Left lung (tissue), 10 donors: Measurements from ENCODE around the gene ABCG1. TPM values are rescaled to one million over a fixed set of nuclear protein-coding genes. Genes with fewer than 3 reads are reported as not detected.

ENCODE experiments used
- ATAC-seq: fragments of 200-7000 bp; cut with Tn5 transposase; one replicate; pipeline ENCODE4 v1.9.1; 2020; ENCODE audit warnings: moderate library complexity
- DNase-seq, 4 donors: peaks; one replicate each; pipeline ENCODE4 v3.0.0-alpha.2; 2013 to 2020
- H3K27ac ChIP-seq, 2 donors: fragments of 200-600 bp; sonication (generic) in 1 of 2; one replicate each; pipeline versions ENCODE4 v1.5.0 to v1.8.0; 2020 to 2021
- H3K27me3 ChIP-seq, 2 donors: fragments of 200-600 bp; sonication (generic) in 1 of 2; one replicate each; pipeline versions ENCODE4 v1.5.0 to v1.8.0; 2020 to 2021
- H3K36me3 ChIP-seq, 2 donors: fragments of 200-600 bp; sonication (generic) in 1 of 2; one replicate each; pipeline versions ENCODE4 v1.5.0 to v1.8.0; 2020 to 2021
- H3K4me1 ChIP-seq, 2 donors: fragments of 200-600 bp; one replicate each; pipeline ENCODE4 v1.8.0; 2021
- H3K4me3 ChIP-seq, 2 donors: fragments of 200-600 bp; sonication (generic) in 1 of 2; one replicate each; pipeline versions ENCODE4 v1.5.0 to v1.8.0; 2020 to 2021; ENCODE audit warnings: mild to moderate bottlenecking in 1 of 2
- H3K9me3 ChIP-seq, 2 donors: fragments of 200-600 bp; sonication (generic) in 1 of 2; one replicate each; pipeline versions ENCODE4 v1.5.0 to v1.8.0; 2020 to 2021
- intact Hi-C, 2 donors: fragments of 100-400 bp; cut with DNase I; formaldehyde crosslinking; loops; one replicate each; pipeline versions ENCODE4 v1.11.2 to v1.14.2; 2022
- polyA plus RNA-seq, 6 donors: library from polyadenylated mRNA; unstranded; fragments of 120-200 nt; gene quantifications; one replicate each; pipeline ENCODE4 v1.2.1, GENCODE V29; 2013; ENCODE audit not compliant: insufficient read length in 6 of 6
- total RNA-seq, 2 donors: library from RNA; stranded (reverse); fragmentation: NEBNext Ultra II Directional; extraction: Animal tissue kit (Norgen Biotek cat#: 25700); gene quantifications; one replicate each; pipeline ENCODE4 v1.2.1, GENCODE V29; 2021
- TF ChIP-seq, protein P1 (sequence below), 2 donors: fragments of 200-600 bp; sonication (generic) in 1 of 2; IDR thresholded peaks; one replicate each; pipeline versions ENCODE4 v1.5.0 to v1.8.0; 2021; ENCODE audit warnings: antibody characterized with exemption in 2 of 2
- donor health status: DM: no; HTN: yes; CAD: no.
- donor health status: DM: no; HTN: no; CAD: no.

ABCG1 gene
- total and polyA plus RNA-seq, 8 donors, result 6.8 to 53.8 (median 10.5) TPM

GRCh38 chr21:42313501-42313969, 94.6 kb downstream of the ABCG1 start:
- Histone ChIP-seq H3K4me3 (no peak overlapping the region), H3K4me1 (peaks cover 4 to 30% of the 10 kb centered on the region in 2 donors), H3K27ac (no peak overlapping the region), H3K27me3 (no peaks in the 10 kb centered on the region), H3K9me3 (no peaks in the 10 kb centered on the region), H3K36me3 (no peaks in the 10 kb centered on the region)
- intact Hi-C loops, result no loop called here
- DNase-seq (peak in 2 of 4 donors; percentile 26 to 77), ATAC-seq (no peak)
- TF ChIP-seq, protein P1, sequence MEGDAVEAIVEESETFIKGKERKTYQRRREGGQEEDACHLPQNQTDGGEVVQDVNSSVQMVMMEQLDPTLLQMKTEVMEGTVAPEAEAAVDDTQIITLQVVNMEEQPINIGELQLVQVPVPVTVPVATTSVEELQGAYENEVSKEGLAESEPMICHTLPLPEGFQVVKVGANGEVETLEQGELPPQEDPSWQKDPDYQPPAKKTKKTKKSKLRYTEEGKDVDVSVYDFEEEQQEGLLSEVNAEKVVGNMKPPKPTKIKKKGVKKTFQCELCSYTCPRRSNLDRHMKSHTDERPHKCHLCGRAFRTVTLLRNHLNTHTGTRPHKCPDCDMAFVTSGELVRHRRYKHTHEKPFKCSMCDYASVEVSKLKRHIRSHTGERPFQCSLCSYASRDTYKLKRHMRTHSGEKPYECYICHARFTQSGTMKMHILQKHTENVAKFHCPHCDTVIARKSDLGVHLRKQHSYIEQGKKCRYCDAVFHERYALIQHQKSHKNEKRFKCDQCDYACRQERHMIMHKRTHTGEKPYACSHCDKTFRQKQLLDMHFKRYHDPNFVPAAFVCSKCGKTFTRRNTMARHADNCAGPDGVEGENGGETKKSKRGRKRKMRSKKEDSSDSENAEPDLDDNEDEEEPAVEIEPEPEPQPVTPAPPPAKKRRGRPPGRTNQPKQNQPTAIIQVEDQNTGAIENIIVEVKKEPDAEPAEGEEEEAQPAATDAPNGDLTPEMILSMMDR (IDR thresholded peaks at IDR 0.05), result no peak

DNA sequence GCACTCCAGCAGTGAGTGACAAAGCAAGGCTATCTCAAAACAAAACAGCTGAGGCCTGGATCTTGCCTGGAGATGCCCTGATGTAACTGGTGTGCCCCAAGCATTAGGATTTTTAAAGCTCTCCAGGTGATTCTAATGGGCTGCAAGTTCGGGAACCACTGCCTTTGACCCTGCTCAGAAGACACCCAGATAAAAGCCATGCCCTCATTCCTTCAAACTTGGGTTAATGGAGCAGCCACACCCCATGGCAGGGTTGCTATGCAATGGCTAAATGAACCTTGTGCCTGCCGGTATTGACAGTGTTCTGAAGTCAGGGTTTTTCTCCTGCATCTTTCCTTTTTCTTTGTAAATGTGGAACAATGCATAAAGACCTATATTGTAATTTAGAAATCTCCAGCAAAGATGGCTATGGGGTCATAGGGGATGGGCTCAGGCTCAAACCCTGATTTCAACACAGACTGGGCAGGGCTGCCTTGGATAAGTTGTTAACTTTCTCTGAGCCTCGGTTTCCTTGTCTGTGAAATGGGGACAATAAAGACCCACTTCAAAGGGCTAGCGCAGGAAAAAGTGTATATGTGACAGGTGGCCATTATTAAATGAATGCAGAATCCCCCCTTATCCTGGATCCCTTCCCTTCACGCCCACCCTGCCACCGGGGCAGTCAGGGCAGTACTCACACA, 95.8 kb downstream of the ABCG1 start:
- H3K27me3 ChIP-seq, result no peaks in the 10 kb centered on the region
- TF ChIP-seq, protein P1 (IDR thresholded peaks at IDR 0.05), result no peak
- no peak overlapping the region for H3K27ac ChIP-seq
- H3K4me3 ChIP-seq, result no peak overlapping the region
- no peaks in the 10 kb centered on the region for H3K36me3 ChIP-seq
- DNase-seq (no peak), ATAC-seq (no peak)
- peaks cover 0 to 28% of the 10 kb centered on the region in 2 donors for H3K4me1 ChIP-seq
- no peaks in the 10 kb centered on the region for H3K9me3 ChIP-seq
- intact Hi-C loops, result no loop called here

GRCh38 chr21:42315296-42315891, 96.5 kb downstream of the ABCG1 start, which contains the start of gene TFF3:
Gene TFF3, minus strand, starts transcription at chr21:42315409. Its CDS starts 35 bp downstream, at chr21:42315374.
- H3K9me3 ChIP-seq, result no peaks in the 10 kb centered on the region
- no peaks in the 10 kb centered on the region for H3K36me3 ChIP-seq
- TF ChIP-seq, protein P1 (IDR thresholded peaks at IDR 0.05), result no peak
- no peak within 1 kb of the TSS for H3K27ac ChIP-seq
- no peaks in the 10 kb centered on the region for H3K27me3 ChIP-seq
- ATAC-seq, result peak; percentile 65
- H3K4me3 ChIP-seq, result no peak within 1 kb of the TSS
- intact Hi-C loops, result no loop called here
- DNase-seq, result peak in 2 of 4 donors; percentile 28 to 63
- H3K4me1 ChIP-seq, result peaks cover 0 to 27% of the 10 kb centered on the region in 2 donors

DNA sequence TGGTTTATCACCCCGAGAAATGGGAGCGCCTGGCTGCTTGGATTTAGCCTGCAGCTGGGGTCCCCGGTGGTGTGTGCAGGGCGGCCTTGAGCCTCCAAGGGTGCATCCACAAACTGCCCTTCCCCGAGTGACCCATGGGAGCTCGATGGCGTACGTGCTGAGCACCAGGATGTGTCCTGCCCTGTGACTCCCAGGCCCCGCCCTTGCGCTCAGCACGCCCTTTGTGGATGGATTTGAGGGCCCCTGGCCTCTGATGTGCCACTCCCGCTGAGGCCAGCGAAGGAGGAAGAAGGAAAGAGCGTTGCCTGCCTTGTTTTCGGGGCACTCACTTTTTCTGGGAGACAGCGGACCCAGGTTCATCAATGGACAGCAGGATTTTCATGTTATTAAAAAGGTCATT, 98.0 kb downstream of the ABCG1 start:
- Histone ChIP-seq H3K9me3 (no peaks in the 10 kb centered on the region), H3K4me1 (peaks cover 0 to 27% of the 10 kb centered on the region in 2 donors), H3K36me3 (no peaks in the 10 kb centered on the region), H3K27ac (no peak overlapping the region), H3K4me3 (no peak overlapping the region), H3K27me3 (no peaks in the 10 kb centered on the region)
- TF ChIP-seq, protein P1 (IDR thresholded peaks at IDR 0.05), result no peak
- intact Hi-C loops, result no loop called here
- ATAC-seq, result no peak
- peak in 1 of 4 donors; percentile 61 for DNase-seq

DNA sequence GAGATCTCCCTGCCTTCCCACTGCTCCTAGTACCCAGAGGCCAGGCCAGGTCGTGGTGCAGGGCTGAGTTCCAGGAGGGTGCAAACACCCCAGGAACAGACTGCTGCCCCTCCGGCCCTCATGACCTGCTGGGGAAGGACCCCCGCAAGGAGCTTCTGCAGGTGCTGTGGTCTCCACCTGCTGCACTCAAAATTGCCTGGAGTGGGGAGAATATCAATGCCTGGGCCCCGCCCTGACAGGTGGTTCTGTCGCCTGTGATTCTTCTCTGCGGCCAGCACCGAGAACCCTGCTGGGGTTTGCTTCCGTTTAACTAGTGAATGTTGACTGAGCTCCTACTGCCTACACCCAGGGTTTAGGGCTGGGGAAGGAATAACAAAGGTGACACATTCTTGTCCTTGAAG, 98.4 kb downstream of the ABCG1 start:
- intact Hi-C loops, result no loop called here
- H3K27me3 ChIP-seq, result no peaks in the 10 kb centered on the region
- no peaks in the 10 kb centered on the region for H3K36me3 ChIP-seq
- TF ChIP-seq, protein P1 (IDR thresholded peaks at IDR 0.05), result no peak
- no peaks in the 10 kb centered on the region for H3K9me3 ChIP-seq
- H3K4me1 ChIP-seq, result peaks cover 0 to 27% of the 10 kb centered on the region in 2 donors
- H3K27ac ChIP-seq, result no peak overlapping the region
- ATAC-seq (no peak), DNase-seq (no peak)
- no peak overlapping the region for H3K4me3 ChIP-seq
